AG04450 (cell line): ENCODE data around the gene SCN10A. TPM values are rescaled to one million over a fixed set of nuclear protein-coding genes. Genes with fewer than 3 reads are reported as not detected.

Source experiments
- CTCF ChIA-PET: fragments of 300-600, 350-600 bp; formaldehyde crosslinking; extraction: SDS; loops from one replicate; lab custom pipeline; 2022; ENCODE audit warnings: antibody characterized with exemption, inconsistent platforms; lab: Charles Lee
- POLR2A ChIA-PET: fragments of 350-600 bp; formaldehyde crosslinking; extraction: SDS; loops from one replicate; lab custom pipeline; 2021; ENCODE audit warnings: antibody characterized with exemption, inconsistent platforms; lab: Yijun Ruan, JAX
- DNase-seq: peaks from one replicate; pipeline ENCODE4 v3.0.0-alpha.2; 2011; ENCODE audit warnings: low read depth, low spot score
- H3K27ac ChIP-seq: one replicate; pipeline ENCODE4 v1.5.1; 2012; ENCODE audit warnings: low read depth, low read length, control low read depth
- H3K27me3 ChIP-seq: one replicate; pipeline ENCODE4 v1.6.0; 2012; ENCODE audit warnings: low read length; ENCODE audit not compliant: control insufficient read depth, insufficient read depth
- H3K4me3 ChIP-seq: 2 replicates; pipeline ENCODE4 v1.5.1; 2011; ENCODE audit warnings: mild to moderate bottlenecking, low read depth, low read length, control low read depth
- H3K9me3 ChIP-seq: 2 replicates; pipeline ENCODE4 v1.5.1; 2012; ENCODE audit warnings: low read length; ENCODE audit not compliant: control insufficient read depth, insufficient read depth
- CTCF ChIP-seq: IDR thresholded peaks from 2 replicates; pipeline ENCODE4 v1.5.1; 2011; ENCODE audit warnings: low read depth, low read length, control low read depth, inconsistent platforms
- polyA plus RNA-seq: library from polyadenylated mRNA; depleted of rRNA; stranded (reverse); fragments of >200 nt; gene quantifications from 2 replicates; pipeline ENCODE4 v1.2.3, GENCODE V29; 2011

The SCN10A gene
- polyA plus RNA-seq, 1 experiment, result not detected

GRCh38 chr3:38829404-38829803 lies 13.4 kb upstream of the SCN10A start:
- no peak for TF ChIP-seq CTCF

GRCh38 chr3:38828681-38829080 lies 12.7 kb upstream of the SCN10A start:
- Histone ChIP-seq H3K9me3 (no peaks in the 10 kb centered on the region; the same call in 1 of the 2 replicates), H3K4me3 (no peak overlapping the region), H3K27me3 (peaks cover 2% of the 10 kb centered on the region), H3K27ac (peak overlapping the region; percentile 95)
- ChIA-PET CTCF (interaction anchor here (0.9 to 1.9 kb wide), 6 partner anchors 12 to 307 kb away, joined by 3 to 7 read pairs (median 4); no protein-coding TSS in a partner anchor), POLR2A (interaction anchor here (1.3 kb wide), 1 partner anchor 15 kb away, joined by 3 read pairs; no protein-coding TSS in a partner anchor)
- no peak for TF ChIP-seq CTCF
- DNase-seq, result no peak

More at GRCh38 chr3:38829404-38829803, 13.4 kb upstream of the SCN10A start:
- Histone ChIP-seq H3K27me3 (no peaks in the 10 kb centered on the region), H3K9me3 (no peaks in the 10 kb centered on the region), H3K4me3 (no peak overlapping the region), H3K27ac (peak overlapping the region; percentile 95)
- ChIA-PET POLR2A (interaction anchor here (1.3 kb wide), 1 partner anchor 15 kb away, joined by 3 read pairs; no protein-coding TSS in a partner anchor), CTCF (interaction anchor here (0.6 to 1.9 kb wide), 7 partner anchors 11 to 1878 kb away, joined by 3 to 7 read pairs (median 3); no protein-coding TSS in a partner anchor)
- DNase-seq, result peak; percentile 66

- Histone ChIP-seq H3K27me3 (peaks cover 6% of the 10 kb centered on the region), H3K9me3 (no peaks in the 10 kb centered on the region; the same call in 1 of the 2 replicates), H3K4me3 (no peak overlapping the region), H3K27ac (no peak overlapping the region)
- no peak for DNase-seq
- ChIA-PET POLR2A (no interaction called here), CTCF (interaction anchor here (1.7 to 1.9 kb wide), 3 partner anchors 16 to 306 kb away, joined by 5 to 6 read pairs (median 6); no protein-coding TSS in a partner anchor)
- TF ChIP-seq CTCF, result no peak
These were observed 11.8 kb upstream of the SCN10A start for GRCh38 chr3:38827791-38828190.

- ChIA-PET CTCF (interaction anchor here (0.7 to 1.0 kb wide), 2 partner anchors 18 to 20 kb away, joined by 3 to 4 read pairs; no protein-coding TSS in a partner anchor), POLR2A (interaction anchor here (0.5 kb wide), 1 partner anchor 27 kb away, joined by 3 read pairs; no protein-coding TSS in a partner anchor)
- no peak for TF ChIP-seq CTCF
- Histone ChIP-seq H3K9me3 (no peaks in the 10 kb centered on the region; the same call in 1 of the 2 replicates), H3K27me3 (peaks cover 6% of the 10 kb centered on the region), H3K27ac (no peak overlapping the region), H3K4me3 (no peak overlapping the region)
- no peak for DNase-seq
These were observed 10.0 kb upstream of the SCN10A start for GRCh38 chr3:38826001-38826400.

- H3K4me3 ChIP-seq, result no peak overlapping the region
- H3K27ac ChIP-seq, result no peak overlapping the region
- H3K9me3 ChIP-seq, result no peaks in the 10 kb centered on the region; the same call in 1 of the 2 replicates
- no peak for DNase-seq
- H3K27me3 ChIP-seq, result peaks cover 6% of the 10 kb centered on the region
- no peak for TF ChIP-seq CTCF
- ChIA-PET POLR2A (no interaction called here), CTCF (no interaction called here)
These were observed 8.3 kb upstream of the SCN10A start for GRCh38 chr3:38824349-38824748.
